ENCODE results near the gene NEGR1.

GRCh38 chr1:72105201-72105600, 177.1 kb downstream of the NEGR1 start:
- no peak for TF ChIP-seq CTCF (IDR thresholded peaks at IDR 0.05)
- TF ChIP-seq ZFX (IDR thresholded peaks at IDR 0.05; ENCODE audit: borderline replicate concordance), result no peak

Measured in 22Rv1 (cell line).